Uterus (tissue), 2 donors: ENCODE data around the gene SAGE1.

Experiments
- POLR2A ChIP-seq, 2 donors: fragments of 450-650 bp; IDR thresholded peaks; one replicate each; pipeline ENCODE4 v1.6.1; 2016; ENCODE audit warnings: antibody characterized with exemption in 2 of 2, mild to moderate bottlenecking in 1 of 2, moderate library complexity in 1 of 2
- TF ChIP-seq, protein P1 (sequence below), 4 experiments: fragments of 200-600 bp in 2 of 4; fragments of 450-650 bp in 2 of 4; sonication (generic) in 2 of 4; IDR thresholded peaks; one replicate each; pipeline ENCODE4 v1.5.1; 2016 to 2019; ENCODE audit warnings: antibody characterized with exemption in 4 of 4, mild to moderate bottlenecking in 2 of 4, moderate library complexity in 1 of 4

DNA sequence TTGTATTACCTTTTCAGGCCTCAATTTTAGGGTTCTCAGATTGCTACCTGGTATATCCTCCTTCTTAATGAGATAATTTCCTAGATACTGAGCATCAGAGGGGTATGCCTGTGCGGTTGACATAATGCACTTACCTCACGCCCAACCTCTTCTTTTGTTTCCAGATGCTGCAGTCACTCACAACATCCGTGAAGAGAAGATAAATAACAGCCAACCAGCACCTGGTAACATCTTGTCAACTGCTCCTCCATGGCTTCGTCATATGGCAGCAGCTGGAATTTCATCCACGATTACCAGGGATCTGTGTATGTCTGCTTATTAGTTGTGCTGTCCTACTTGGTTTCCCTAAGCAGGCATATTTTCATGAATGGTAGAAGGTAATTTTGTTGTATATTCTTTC lies 16.7 kb downstream of the SAGE1 start:
- TF ChIP-seq, protein P1, sequence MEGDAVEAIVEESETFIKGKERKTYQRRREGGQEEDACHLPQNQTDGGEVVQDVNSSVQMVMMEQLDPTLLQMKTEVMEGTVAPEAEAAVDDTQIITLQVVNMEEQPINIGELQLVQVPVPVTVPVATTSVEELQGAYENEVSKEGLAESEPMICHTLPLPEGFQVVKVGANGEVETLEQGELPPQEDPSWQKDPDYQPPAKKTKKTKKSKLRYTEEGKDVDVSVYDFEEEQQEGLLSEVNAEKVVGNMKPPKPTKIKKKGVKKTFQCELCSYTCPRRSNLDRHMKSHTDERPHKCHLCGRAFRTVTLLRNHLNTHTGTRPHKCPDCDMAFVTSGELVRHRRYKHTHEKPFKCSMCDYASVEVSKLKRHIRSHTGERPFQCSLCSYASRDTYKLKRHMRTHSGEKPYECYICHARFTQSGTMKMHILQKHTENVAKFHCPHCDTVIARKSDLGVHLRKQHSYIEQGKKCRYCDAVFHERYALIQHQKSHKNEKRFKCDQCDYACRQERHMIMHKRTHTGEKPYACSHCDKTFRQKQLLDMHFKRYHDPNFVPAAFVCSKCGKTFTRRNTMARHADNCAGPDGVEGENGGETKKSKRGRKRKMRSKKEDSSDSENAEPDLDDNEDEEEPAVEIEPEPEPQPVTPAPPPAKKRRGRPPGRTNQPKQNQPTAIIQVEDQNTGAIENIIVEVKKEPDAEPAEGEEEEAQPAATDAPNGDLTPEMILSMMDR (IDR thresholded peaks at IDR 0.05), result no peak
- TF ChIP-seq POLR2A (IDR thresholded peaks at IDR 0.05), result no peak
